Erythroblast (primary cell): ENCODE data around the gene NCAPD3.

ENCODE experiments used
- GATA1 ChIP-seq: IDR thresholded peaks from 2 replicates; pipeline ENCODE4 v1.6.1; 2011; ENCODE audit warnings: low read depth, mild to moderate bottlenecking, control low read depth, low read length, moderate library complexity
- POLR2A ChIP-seq: IDR thresholded peaks from 2 replicates; pipeline ENCODE4 v1.6.1; 2011; ENCODE audit warnings: mild to moderate bottlenecking, low read length

- TF ChIP-seq POLR2A (peak; percentile 81), GATA1 (no peak)
Measured at GRCh38 chr11:134253188-134253993, 29.6 kb upstream of the NCAPD3 start, which contains the start of the genes ACAD8 and THYN1.
